HEK293T (cell line): ENCODE measurements around the gene RNF224.

Experiments
- BHLHE40 ChIP-seq: fragments of 450-650 bp; IDR thresholded peaks from 2 replicates; pipeline ENCODE4 v1.6.1; 2016; ENCODE audit warnings: mild to moderate bottlenecking, moderate library complexity, borderline replicate concordance
- ELF4 ChIP-seq: fragments of 450-650 bp; IDR thresholded peaks from 2 replicates; pipeline ENCODE4 v1.6.1; 2017; ENCODE audit warnings: antibody characterized with exemption
- FOXA1 ChIP-seq: fragments of 450-650 bp; IDR thresholded peaks from 2 replicates; pipeline ENCODE4 v1.6.1; 2016; ENCODE audit warnings: mild to moderate bottlenecking
- FOXK2 ChIP-seq: fragments of 450-650 bp; IDR thresholded peaks from 2 replicates; pipeline ENCODE4 v1.6.1; 2016; ENCODE audit warnings: mild to moderate bottlenecking

DNA sequence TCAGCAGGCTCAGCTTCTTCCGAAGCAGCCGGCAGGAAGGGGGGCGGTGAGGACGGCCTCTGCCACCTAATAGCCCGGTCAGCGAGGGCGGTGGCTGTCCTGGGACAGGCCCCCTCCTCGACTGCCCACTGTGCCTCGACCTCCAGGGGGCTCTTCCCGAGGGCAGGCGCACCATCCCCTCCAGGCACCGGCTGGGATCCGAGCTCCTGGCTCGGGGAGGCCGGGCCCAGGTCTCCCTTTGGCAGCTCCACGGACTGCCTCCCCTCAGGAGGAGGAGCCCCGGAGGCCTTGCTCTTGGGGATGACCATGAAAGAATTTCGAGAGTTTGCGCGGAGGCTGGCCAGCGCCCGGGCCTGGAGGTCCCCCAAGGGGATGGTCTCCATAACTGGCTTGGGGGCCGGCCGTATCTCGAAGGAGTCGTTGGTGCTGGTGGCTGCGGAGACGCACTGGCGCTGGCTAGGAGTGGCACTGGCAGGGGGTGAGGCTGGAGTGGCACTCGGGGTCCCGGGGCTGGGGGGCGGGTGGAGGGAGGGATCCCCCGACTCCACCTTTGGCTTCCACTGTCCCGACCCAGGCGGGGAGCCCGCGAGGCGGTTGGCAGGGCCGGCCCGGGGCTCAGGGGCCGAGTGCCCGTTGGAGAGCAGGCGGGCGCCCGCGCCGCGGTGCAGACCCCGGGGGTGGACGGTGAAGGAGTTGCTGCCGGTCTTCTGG, 27.7 kb upstream of the RNF224 start:
- no peak for TF ChIP-seq ELF4
- TF ChIP-seq FOXK2: no peak
- TF ChIP-seq FOXA1: no peak
- no peak for TF ChIP-seq BHLHE40
